ENCODE data around the gene NLRP6. TPM values are rescaled to one million over a fixed set of nuclear protein-coding genes. Genes with fewer than 3 reads are reported as not detected.
A peak's percentile ranks its signal among the peaks of the same experiment; 100 is the strongest.

NLRP6 gene
- polyA plus RNA-seq, 4 donors: 42.2 to 81.5 (median 58.7) TPM

GRCh38 chr11:296171-297050 lies 18.2 kb downstream of the NLRP6 start:
- no peak for FAIRE-seq
- H3K27ac ChIP-seq (ENCODE audit: low read depth in 1 of 3, low read length in 2 of 3): no peak overlapping the region
- peaks cover 0 to 45% (median 5%) of the 10 kb centered on the region in 3 donors for H3K36me3 ChIP-seq (ENCODE audit: control insufficient read depth in 3 of 3, insufficient read depth in 2 of 3, low read depth in 1 of 3, low read length in 3 of 3)
- H3K4me3 ChIP-seq (ENCODE audit: low read depth in 1 of 3, low read length in 3 of 3): no peak overlapping the region
- H3K4me1 ChIP-seq (ENCODE audit: control insufficient read depth in 3 of 3, insufficient read depth in 2 of 3, low read depth in 1 of 3, low read length in 2 of 3): peaks cover 0 to 12% (median 0%) of the 10 kb centered on the region in 3 donors
- H3K27me3 ChIP-seq (ENCODE audit: control insufficient read depth in 3 of 3, insufficient read depth in 3 of 3, low read length in 3 of 3): peaks cover 0 to 15% (median 0%) of the 10 kb centered on the region in 3 donors
- no peak for DNase-seq
- WGBS, 3 donors: 63 to 74% (median 64%) methylated on average over 32 to 35 of the region's 35 CpGs
- H3K9me3 ChIP-seq (ENCODE audit: control insufficient read depth in 2 of 2, insufficient read depth in 1 of 2, low read depth in 1 of 2, low read length in 1 of 2): no peaks in the 10 kb centered on the region

- no peak for DNase-seq
- peaks cover 0 to 12% (median 0%) of the 10 kb centered on the region in 3 donors for H3K4me1 ChIP-seq (ENCODE audit: control insufficient read depth in 3 of 3, insufficient read depth in 2 of 3, low read depth in 1 of 3, low read length in 2 of 3)
- FAIRE-seq: no peak
- no peak overlapping the region for H3K27ac ChIP-seq (ENCODE audit: low read depth in 1 of 3, low read length in 2 of 3)
- 27 to 60% (median 38%) methylated on average over 12 to 13 of the region's 13 CpGs for WGBS, 3 donors
- no peaks in the 10 kb centered on the region for H3K9me3 ChIP-seq (ENCODE audit: control insufficient read depth in 2 of 2, insufficient read depth in 1 of 2, low read depth in 1 of 2, low read length in 1 of 2)
- peaks cover 0 to 15% (median 0%) of the 10 kb centered on the region in 3 donors for H3K27me3 ChIP-seq (ENCODE audit: control insufficient read depth in 3 of 3, insufficient read depth in 3 of 3, low read length in 3 of 3)
- H3K36me3 ChIP-seq (ENCODE audit: control insufficient read depth in 3 of 3, insufficient read depth in 2 of 3, low read depth in 1 of 3, low read length in 3 of 3): peaks cover 0 to 38% (median 2%) of the 10 kb centered on the region in 3 donors
- H3K4me3 ChIP-seq (ENCODE audit: low read depth in 1 of 3, low read length in 3 of 3): no peak overlapping the region
Observed at GRCh38 chr11:297051-297585, 18.9 kb downstream of the NLRP6 start.

- no peak for FAIRE-seq
- H3K9me3 ChIP-seq (ENCODE audit: control insufficient read depth in 2 of 2, insufficient read depth in 1 of 2, low read depth in 1 of 2, low read length in 1 of 2): no peaks in the 10 kb centered on the region
- H3K36me3 ChIP-seq (ENCODE audit: control insufficient read depth in 3 of 3, insufficient read depth in 2 of 3, low read depth in 1 of 3, low read length in 3 of 3): peaks cover 0 to 32% (median 0%) of the 10 kb centered on the region in 3 donors
- WGBS, 3 donors: 11 to 39% (median 20%) methylated on average over 25 to 26 of the region's 26 CpGs
- peaks cover 0 to 15% (median 0%) of the 10 kb centered on the region in 3 donors for H3K27me3 ChIP-seq (ENCODE audit: control insufficient read depth in 3 of 3, insufficient read depth in 3 of 3, low read length in 3 of 3)
- H3K4me3 ChIP-seq (ENCODE audit: low read depth in 1 of 3, low read length in 3 of 3): no peak overlapping the region
- H3K27ac ChIP-seq (ENCODE audit: low read depth in 1 of 3, low read length in 2 of 3): peak overlapping the region in 1 of 3 donors; percentile 32
- peaks cover 0 to 12% (median 0%) of the 10 kb centered on the region in 3 donors for H3K4me1 ChIP-seq (ENCODE audit: control insufficient read depth in 3 of 3, insufficient read depth in 2 of 3, low read depth in 1 of 3, low read length in 2 of 3)
- DNase-seq: no peak
Observed at GRCh38 chr11:297586-298405, 19.6 kb downstream of the NLRP6 start.

- DNase-seq: no peak
Observed at GRCh38 chr11:298406-299065, 20.3 kb downstream of the NLRP6 start.

GRCh38 chr11:299081-299891 lies 21.1 kb downstream of the NLRP6 start, which contains the start of gene IFITM5:
Gene IFITM5 (minus strand): TSS chr11:299526. CDS start chr11:299490, 36 bp downstream.
- H3K36me3 ChIP-seq (ENCODE audit: control insufficient read depth in 3 of 3, insufficient read depth in 2 of 3, low read depth in 1 of 3, low read length in 3 of 3): peaks cover 0 to 17% (median 0%) of the 10 kb centered on the region in 3 donors
- WGBS, 3 donors: 11 to 61% (median 36%) methylated on average over 35 to 40 of the region's 40 CpGs
- no peaks in the 10 kb centered on the region for H3K9me3 ChIP-seq (ENCODE audit: control insufficient read depth in 2 of 2, insufficient read depth in 1 of 2, low read depth in 1 of 2, low read length in 1 of 2)
- H3K4me3 ChIP-seq (ENCODE audit: low read depth in 1 of 3, low read length in 3 of 3): no peak within 1 kb of the TSS
- H3K4me1 ChIP-seq (ENCODE audit: control insufficient read depth in 3 of 3, insufficient read depth in 2 of 3, low read depth in 1 of 3, low read length in 2 of 3): peaks cover 0 to 12% (median 0%) of the 10 kb centered on the region in 3 donors
- DNase-seq: no peak
- peaks cover 0 to 18% (median 0%) of the 10 kb centered on the region in 3 donors for H3K27me3 ChIP-seq (ENCODE audit: control insufficient read depth in 3 of 3, insufficient read depth in 3 of 3, low read length in 3 of 3)
- no peak within 1 kb of the TSS for H3K27ac ChIP-seq (ENCODE audit: low read depth in 1 of 3, low read length in 2 of 3)
- no peak for FAIRE-seq

More at GRCh38 chr11:298406-299065, 20.3 kb downstream of the NLRP6 start:
- no peak overlapping the region for H3K27ac ChIP-seq (ENCODE audit: low read depth in 1 of 3, low read length in 2 of 3)
- peaks cover 0 to 12% (median 0%) of the 10 kb centered on the region in 3 donors for H3K4me1 ChIP-seq (ENCODE audit: control insufficient read depth in 3 of 3, insufficient read depth in 2 of 3, low read depth in 1 of 3, low read length in 2 of 3)
- 19 to 48% (median 34%) methylated on average over 14 to 15 of the region's 15 CpGs for WGBS, 3 donors
- H3K4me3 ChIP-seq (ENCODE audit: low read depth in 1 of 3, low read length in 3 of 3): no peak overlapping the region
- H3K27me3 ChIP-seq (ENCODE audit: control insufficient read depth in 3 of 3, insufficient read depth in 3 of 3, low read length in 3 of 3): peaks cover 0 to 15% (median 0%) of the 10 kb centered on the region in 3 donors
- H3K9me3 ChIP-seq (ENCODE audit: control insufficient read depth in 2 of 2, insufficient read depth in 1 of 2, low read depth in 1 of 2, low read length in 1 of 2): no peaks in the 10 kb centered on the region
- no peak for FAIRE-seq
- peaks cover 0 to 24% (median 0%) of the 10 kb centered on the region in 3 donors for H3K36me3 ChIP-seq (ENCODE audit: control insufficient read depth in 3 of 3, insufficient read depth in 2 of 3, low read depth in 1 of 3, low read length in 3 of 3)

- DNase-seq (no peak), FAIRE-seq (no peak)
- H3K4me1 ChIP-seq (ENCODE audit: control insufficient read depth in 3 of 3, insufficient read depth in 2 of 3, low read depth in 1 of 3, low read length in 2 of 3): peaks cover 0 to 14% (median 0%) of the 10 kb centered on the region in 3 donors
- H3K27ac ChIP-seq (ENCODE audit: low read depth in 1 of 3, low read length in 2 of 3): no peak overlapping the region
- H3K36me3 ChIP-seq (ENCODE audit: control insufficient read depth in 3 of 3, insufficient read depth in 2 of 3, low read depth in 1 of 3, low read length in 3 of 3): peaks cover 0 to 8% (median 0%) of the 10 kb centered on the region in 3 donors
- WGBS, 3 donors: 5 to 28% (median 12%) methylated on average over 20 of the region's 20 CpGs
- no peaks in the 10 kb centered on the region for H3K9me3 ChIP-seq (ENCODE audit: control insufficient read depth in 2 of 2, insufficient read depth in 1 of 2, low read depth in 1 of 2, low read length in 1 of 2)
- H3K4me3 ChIP-seq (ENCODE audit: low read depth in 1 of 3, low read length in 3 of 3): no peak overlapping the region
- H3K27me3 ChIP-seq (ENCODE audit: control insufficient read depth in 3 of 3, insufficient read depth in 3 of 3, low read length in 3 of 3): peaks cover 0 to 18% (median 0%) of the 10 kb centered on the region in 3 donors
Observed at GRCh38 chr11:299951-300735, 21.9 kb downstream of the NLRP6 start.

GRCh38 chr11:303363-303762 lies 25.2 kb downstream of the NLRP6 start:
- no peak for FAIRE-seq
- H3K4me1 ChIP-seq (ENCODE audit: control insufficient read depth in 3 of 3, insufficient read depth in 2 of 3, low read depth in 1 of 3, low read length in 2 of 3): peaks cover 0 to 20% (median 0%) of the 10 kb centered on the region in 3 donors
- DNase-seq: no peak
- no peak overlapping the region for H3K27ac ChIP-seq (ENCODE audit: low read depth in 1 of 3, low read length in 2 of 3)
- H3K4me3 ChIP-seq (ENCODE audit: low read depth in 1 of 3, low read length in 3 of 3): no peak overlapping the region
- no peaks in the 10 kb centered on the region for H3K9me3 ChIP-seq (ENCODE audit: control insufficient read depth in 2 of 2, insufficient read depth in 1 of 2, low read depth in 1 of 2, low read length in 1 of 2)
- WGBS, 3 donors: 72 to 80% (median 80%) methylated on average over 12 of the region's 12 CpGs
- peaks cover 0 to 18% (median 0%) of the 10 kb centered on the region in 3 donors for H3K27me3 ChIP-seq (ENCODE audit: control insufficient read depth in 3 of 3, insufficient read depth in 3 of 3, low read length in 3 of 3)
- no peaks in the 10 kb centered on the region for H3K36me3 ChIP-seq (ENCODE audit: control insufficient read depth in 3 of 3, insufficient read depth in 2 of 3, low read depth in 1 of 3, low read length in 3 of 3)

Measured in small intestine (tissue), 7 donors.